HL-60 (cell line): ENCODE results near the gene TRAF7.

Source experiments
- CTCF ChIP-seq: IDR thresholded peaks from one replicate; pipeline ENCODE4 v1.5.1; 2011; ENCODE audit warnings: low read length, control low read depth, inconsistent platforms; ENCODE audit not compliant: insufficient read depth
- POLR2AphosphoS5 ChIP-seq: IDR thresholded peaks from 2 replicates; pipeline ENCODE4 v1.6.1; 2012; ENCODE audit warnings: low read depth
- REST ChIP-seq: IDR thresholded peaks from 2 replicates; pipeline ENCODE4 v1.6.1; 2012; ENCODE audit warnings: low read depth; ENCODE audit not compliant: insufficient replicate concordance

GRCh38 chr16:2167068-2167638 is 11.6 kb downstream of the TRAF7 start:
- TF ChIP-seq CTCF, result no peak
- no peak for TF ChIP-seq POLR2AphosphoS5
- TF ChIP-seq REST, result no peak
